ENCODE data around the gene MAGI2. TPM values are rescaled to one million over a fixed set of nuclear protein-coding genes. Genes with fewer than 3 reads are reported as not detected.

The MAGI2 gene
- total and polyA plus RNA-seq, 8 donors = 1.3 to 4.0 (median 2.0) TPM

DNA sequence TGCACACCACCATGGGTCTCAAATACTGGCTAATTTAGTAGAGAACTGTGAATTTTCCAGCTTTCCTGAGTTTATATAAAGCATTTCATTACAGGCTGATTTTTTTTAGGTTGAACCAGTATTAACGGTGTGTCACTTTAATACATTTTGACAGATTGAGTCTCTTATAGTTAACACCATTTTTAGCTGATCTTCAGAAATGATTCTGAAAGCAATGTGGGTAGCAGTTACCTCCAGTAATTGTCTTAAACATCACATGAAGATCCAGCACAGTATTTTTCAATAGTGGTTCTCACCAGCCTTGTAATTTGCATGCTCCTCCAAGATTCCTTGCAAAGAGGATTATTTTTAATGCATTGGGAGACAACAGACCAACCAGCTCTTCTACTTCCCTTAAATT lies 961.3 kb downstream of the MAGI2 start:
- Histone ChIP-seq H3K36me3 (no peaks in the 10 kb centered on the region), H3K27ac (no peak overlapping the region), H3K27me3 (no peaks in the 10 kb centered on the region), H3K9me3 (no peaks in the 10 kb centered on the region), H3K4me3 (no peak overlapping the region), H3K4me1 (no peaks in the 10 kb centered on the region)
- ATAC-seq (no peak), FAIRE-seq (no peak), DNase-seq (no peak)
- TF ChIP-seq, protein P1, sequence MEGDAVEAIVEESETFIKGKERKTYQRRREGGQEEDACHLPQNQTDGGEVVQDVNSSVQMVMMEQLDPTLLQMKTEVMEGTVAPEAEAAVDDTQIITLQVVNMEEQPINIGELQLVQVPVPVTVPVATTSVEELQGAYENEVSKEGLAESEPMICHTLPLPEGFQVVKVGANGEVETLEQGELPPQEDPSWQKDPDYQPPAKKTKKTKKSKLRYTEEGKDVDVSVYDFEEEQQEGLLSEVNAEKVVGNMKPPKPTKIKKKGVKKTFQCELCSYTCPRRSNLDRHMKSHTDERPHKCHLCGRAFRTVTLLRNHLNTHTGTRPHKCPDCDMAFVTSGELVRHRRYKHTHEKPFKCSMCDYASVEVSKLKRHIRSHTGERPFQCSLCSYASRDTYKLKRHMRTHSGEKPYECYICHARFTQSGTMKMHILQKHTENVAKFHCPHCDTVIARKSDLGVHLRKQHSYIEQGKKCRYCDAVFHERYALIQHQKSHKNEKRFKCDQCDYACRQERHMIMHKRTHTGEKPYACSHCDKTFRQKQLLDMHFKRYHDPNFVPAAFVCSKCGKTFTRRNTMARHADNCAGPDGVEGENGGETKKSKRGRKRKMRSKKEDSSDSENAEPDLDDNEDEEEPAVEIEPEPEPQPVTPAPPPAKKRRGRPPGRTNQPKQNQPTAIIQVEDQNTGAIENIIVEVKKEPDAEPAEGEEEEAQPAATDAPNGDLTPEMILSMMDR (IDR thresholded peaks at IDR 0.05) = no peak
- intact Hi-C loops (cut with DNase I) = no loop called here
- WGBS, 2 donors = 91 to 92% methylated on average over 1 of the region's 1 CpG

DNA sequence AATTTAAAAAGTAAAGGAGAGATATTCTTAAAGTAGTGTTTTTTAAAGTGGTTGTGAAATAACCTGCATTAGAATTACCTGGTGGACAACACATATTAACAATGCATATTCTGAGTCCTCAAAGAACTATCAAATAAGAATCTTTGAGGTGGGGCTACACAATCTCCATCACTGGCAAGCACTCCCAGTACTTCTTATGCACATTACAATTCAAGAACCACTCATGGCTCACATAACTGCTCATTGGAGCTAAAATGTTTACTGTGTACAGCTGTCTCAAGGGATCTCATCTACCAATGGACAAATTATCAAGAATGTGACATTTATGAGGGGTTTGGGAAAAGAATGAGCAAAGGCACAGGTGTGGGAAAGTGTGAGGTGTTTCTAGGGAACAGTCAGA lies 962.9 kb downstream of the MAGI2 start:
- Histone ChIP-seq H3K9me3 (no peaks in the 10 kb centered on the region), H3K27me3 (no peaks in the 10 kb centered on the region), H3K4me1 (no peaks in the 10 kb centered on the region), H3K27ac (no peak overlapping the region), H3K4me3 (no peak overlapping the region), H3K36me3 (no peaks in the 10 kb centered on the region)
- intact Hi-C loops (cut with DNase I) = no loop called here
- ATAC-seq (no peak), FAIRE-seq (no peak), DNase-seq (no peak)
- TF ChIP-seq, protein P1 (IDR thresholded peaks at IDR 0.05) = no peak

DNA sequence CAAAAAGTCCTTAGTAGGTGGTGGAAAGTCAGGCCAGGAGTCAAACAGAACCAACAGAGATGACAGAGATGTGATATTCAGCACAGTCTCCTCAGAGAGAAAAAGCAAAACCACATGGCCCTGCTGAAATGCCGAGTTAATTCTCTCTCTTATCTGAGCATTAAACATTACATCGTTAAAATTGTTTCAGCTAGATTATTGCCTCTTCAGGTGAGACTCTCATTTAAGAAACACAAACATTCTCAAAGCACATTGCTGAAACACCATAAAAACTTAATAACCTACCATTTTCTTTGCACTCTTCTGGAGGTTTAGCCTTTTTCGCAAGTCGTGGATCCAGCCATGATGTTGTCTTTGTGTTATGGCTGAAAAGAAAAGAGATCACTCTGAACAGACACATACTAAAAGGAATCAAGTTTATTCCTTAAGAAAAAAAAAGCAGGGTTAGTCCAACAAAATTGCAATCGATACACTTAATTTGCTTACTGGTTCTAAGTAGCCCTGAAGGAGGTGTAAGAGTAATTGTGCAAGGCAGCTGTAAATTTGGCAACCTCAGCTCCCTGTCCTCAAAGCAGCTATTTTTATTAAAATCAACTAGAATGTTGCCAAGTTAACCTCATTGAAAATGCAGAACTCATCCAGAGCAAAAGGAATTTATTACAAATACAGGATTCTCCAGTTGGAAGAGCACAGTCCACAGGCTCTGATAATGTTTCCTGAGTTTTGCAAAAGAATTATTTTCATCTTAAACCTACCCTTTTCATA lies 963.8 kb downstream of the MAGI2 start:
- FAIRE-seq = no peak
- WGBS, 2 donors = 61 to 63% methylated on average over 5 of the region's 5 CpGs
- TF ChIP-seq, protein P1 (IDR thresholded peaks at IDR 0.05) = no peak
- Histone ChIP-seq H3K36me3 (no peaks in the 10 kb centered on the region), H3K4me1 (no peaks in the 10 kb centered on the region), H3K9me3 (no peaks in the 10 kb centered on the region), H3K27ac (no peak overlapping the region), H3K27me3 (no peaks in the 10 kb centered on the region), H3K4me3 (no peak overlapping the region)
- intact Hi-C loops (cut with DNase I) = no loop called here
- peak in 1 of 4 donors; percentile 27 for ATAC-seq
- DNase-seq = no peak

DNA sequence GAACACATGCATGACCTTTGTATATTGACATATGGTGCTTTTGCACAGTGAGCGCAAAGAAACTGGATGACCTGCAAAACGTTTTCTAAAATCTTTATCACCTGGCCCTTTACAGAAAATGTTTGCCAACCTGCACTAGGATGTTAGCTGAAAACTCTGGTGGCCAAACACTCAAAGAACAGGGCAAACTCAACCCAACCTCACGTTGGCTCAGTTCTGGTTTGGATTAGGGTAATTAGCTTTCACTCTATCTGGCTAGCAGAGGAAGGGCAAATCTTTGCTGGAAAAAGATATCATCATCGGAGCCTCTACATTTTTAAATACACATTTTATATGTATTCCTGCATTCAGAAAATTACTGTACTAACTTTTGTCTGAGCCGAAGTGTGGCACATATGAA lies 966.0 kb downstream of the MAGI2 start:
- DNase-seq (no peak), FAIRE-seq (no peak), ATAC-seq (no peak)
- Histone ChIP-seq H3K4me3 (no peak overlapping the region), H3K27me3 (no peaks in the 10 kb centered on the region), H3K9me3 (no peaks in the 10 kb centered on the region), H3K36me3 (no peaks in the 10 kb centered on the region), H3K27ac (no peak overlapping the region), H3K4me1 (no peaks in the 10 kb centered on the region)
- 54 to 68% methylated on average over 5 of the region's 5 CpGs for WGBS, 2 donors
- TF ChIP-seq, protein P1 (IDR thresholded peaks at IDR 0.05) = no peak
- intact Hi-C loops (cut with DNase I) = no loop called here

DNA sequence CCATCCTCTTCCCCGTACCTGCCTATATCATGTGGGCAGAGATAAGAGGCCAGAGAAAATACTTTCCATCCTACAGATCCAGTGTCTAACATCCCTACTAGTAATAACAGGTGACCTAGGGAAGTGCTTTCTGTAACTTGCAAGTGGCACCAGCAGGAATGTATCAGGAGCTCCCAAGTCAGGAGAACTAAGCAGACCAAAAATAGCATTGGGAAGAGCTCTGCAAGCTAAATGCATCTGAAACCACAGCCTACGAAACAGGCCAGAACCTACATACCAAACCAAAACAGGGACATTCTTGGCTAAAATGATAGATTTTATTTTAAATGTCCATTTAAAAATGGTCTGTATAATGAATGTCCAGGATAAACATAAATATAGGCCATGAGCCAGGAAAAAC lies 974.1 kb downstream of the MAGI2 start:
- DNase-seq = no peak
- intact Hi-C loops (cut with DNase I) = no loop called here
- H3K27ac ChIP-seq = no peak overlapping the region
- no peaks in the 10 kb centered on the region for H3K9me3 ChIP-seq
- 93 to 94% methylated on average over 2 of the region's 2 CpGs for WGBS, 2 donors
- FAIRE-seq = no peak
- no peak overlapping the region for H3K4me3 ChIP-seq
- H3K27me3 ChIP-seq = no peaks in the 10 kb centered on the region
- no peak for ATAC-seq
- no peaks in the 10 kb centered on the region for H3K36me3 ChIP-seq
- no peaks in the 10 kb centered on the region for H3K4me1 ChIP-seq
- TF ChIP-seq, protein P1 (IDR thresholded peaks at IDR 0.05) = no peak

Data from pancreas (tissue), 10 donors.